IMR-90 (cell line): ENCODE measurements around the gene EIF2B2.

Experiments
- BHLHE40 ChIP-seq: fragments of 150-350 bp; IDR thresholded peaks from 2 replicates; pipeline ENCODE4 v1.6.1; 2016; ENCODE audit warnings: mild to moderate bottlenecking, low read depth, low read length
- CEBPB ChIP-seq: IDR thresholded peaks from 2 replicates; pipeline ENCODE4 v1.6.1; 2012; ENCODE audit warnings: low read depth, low read length, improper control_type of control experiment
- CTCF ChIP-seq: conservative IDR thresholded peaks from 2 replicates; pipeline ENCODE4 v1.5.1; 2012; ENCODE audit warnings: mild to moderate bottlenecking, low read depth, low read length, improper control_type of control experiment
- ELK1 ChIP-seq: fragments of 150-350 bp; IDR thresholded peaks from 2 replicates; pipeline ENCODE4 v1.6.1; 2016; ENCODE audit warnings: low read depth, mild to moderate bottlenecking, low read length, moderate library complexity, borderline replicate concordance
- MAFK ChIP-seq: IDR thresholded peaks from 2 replicates; pipeline ENCODE4 v1.6.1; 2012; ENCODE audit warnings: low read depth, low read length, improper control_type of control experiment
- POLR2A ChIP-seq: IDR thresholded peaks from 2 replicates; pipeline ENCODE4 v1.6.1; 2012; ENCODE audit warnings: mild to moderate bottlenecking, low read depth, low read length
- RAD21 ChIP-seq: IDR thresholded peaks from 2 replicates; pipeline ENCODE4 v1.6.1; 2012; ENCODE audit warnings: low read length, improper control_type of control experiment
- RCOR1 ChIP-seq: IDR thresholded peaks from 2 replicates; pipeline ENCODE4 v1.6.1; 2012; ENCODE audit warnings: mild to moderate bottlenecking, low read length, improper control_type of control experiment; ENCODE audit not compliant: insufficient replicate concordance
- RFX5 ChIP-seq: IDR thresholded peaks from 2 replicates; pipeline ENCODE4 v1.8.0; 2012; ENCODE audit warnings: low read depth, mild to moderate bottlenecking, low read length, moderate library complexity
- USF2 ChIP-seq: fragments of 150-350 bp; IDR thresholded peaks from 2 replicates; pipeline ENCODE4 v1.6.1; 2017; ENCODE audit warnings: mild to moderate bottlenecking, antibody characterized with exemption, low read length, low read depth

- TF ChIP-seq CEBPB (no peak), CTCF (no peak), RAD21 (no peak), POLR2A (no peak), USF2 (no peak), BHLHE40 (no peak), ELK1 (no peak), RFX5 (no peak), RCOR1 (no peak), MAFK (no peak)
These were observed 39.5 kb upstream of the EIF2B2 start for GRCh38 chr14:74963178-74963704.
